Trophoblast cell (in vitro differentiated cells and primary cell): Measurements from ENCODE around the gene CIB2.

Experiments
- DNase-seq, 2 donors: peaks; one replicate each; pipeline ENCODE4 v3.0.0-alpha.2; 2016
- H2AFZ ChIP-seq: 2 replicates; pipeline ENCODE4 v1.6.1; 2013; ENCODE audit warnings: low read length, moderate library complexity, mild to moderate bottlenecking; ENCODE audit not compliant: insufficient read depth, poor library complexity
- H2AK5ac ChIP-seq: 2 replicates; pipeline ENCODE4 v1.6.1; 2013; ENCODE audit warnings: mild to moderate bottlenecking, low read length
- H2BK120ac ChIP-seq: 2 replicates; pipeline ENCODE4 v1.6.1; 2013; ENCODE audit warnings: low read length, mild to moderate bottlenecking, moderate library complexity; ENCODE audit not compliant: insufficient read depth, poor library complexity
- H2BK12ac ChIP-seq: 2 replicates; pipeline ENCODE4 v1.6.1; 2013; ENCODE audit warnings: mild to moderate bottlenecking, low read length, moderate library complexity
- H2BK5ac ChIP-seq: 2 replicates; pipeline ENCODE4 v1.6.1; 2013; ENCODE audit warnings: low read length, low read depth, moderate library complexity, mild to moderate bottlenecking; ENCODE audit not compliant: poor library complexity
- H3K14ac ChIP-seq: 2 replicates; pipeline ENCODE4 v1.6.1; 2013; ENCODE audit warnings: mild to moderate bottlenecking, low read length
- H3K18ac ChIP-seq: 2 replicates; pipeline ENCODE4 v1.6.1; 2013; ENCODE audit warnings: mild to moderate bottlenecking, low read length
- H3K23ac ChIP-seq: 2 replicates; pipeline ENCODE4 v1.6.1; 2013; ENCODE audit warnings: low read length
- H3K27ac ChIP-seq: 2 replicates; pipeline ENCODE4 v1.5.1; 2013; ENCODE audit warnings: low read depth, mild to moderate bottlenecking, inconsistent platforms, low read length, moderate library complexity
- H3K27me3 ChIP-seq: 2 replicates; pipeline ENCODE4 v1.6.1; 2013; ENCODE audit warnings: inconsistent platforms, mild to moderate bottlenecking, low read length, moderate library complexity; ENCODE audit not compliant: insufficient read depth
- H3K36me3 ChIP-seq, 2 experiments: 1 replicate in 1 of 2; 2 replicates in 1 of 2; pipeline ENCODE4 v1.6.1; 2013; ENCODE audit warnings: low read length in 2 of 2, mild to moderate bottlenecking in 2 of 2, moderate library complexity in 1 of 2; ENCODE audit not compliant: insufficient read depth in 2 of 2, control insufficient read depth in 1 of 2
- H3K4ac ChIP-seq: 2 replicates; pipeline ENCODE4 v1.6.1; 2013; ENCODE audit warnings: low read depth, mild to moderate bottlenecking, low read length, moderate library complexity
- H3K4me1 ChIP-seq, 2 experiments: 1 replicate in 1 of 2; 2 replicates in 1 of 2; pipeline ENCODE4 v1.6.1; 2013; ENCODE audit warnings: low read length in 2 of 2, mild to moderate bottlenecking in 2 of 2, moderate library complexity in 1 of 2; ENCODE audit not compliant: insufficient read depth in 2 of 2, control insufficient read depth in 1 of 2
- H3K4me2 ChIP-seq: 2 replicates; pipeline ENCODE4 v1.6.1; 2013; ENCODE audit warnings: inconsistent platforms, mild to moderate bottlenecking, low read length, moderate library complexity
- H3K4me3 ChIP-seq: 2 replicates; pipeline ENCODE4 v1.5.1; 2013; ENCODE audit warnings: mild to moderate bottlenecking, low read depth, low read length, inconsistent platforms
- H3K79me1 ChIP-seq: one replicate; pipeline ENCODE4 v1.6.1; 2013; ENCODE audit warnings: low read length
- H3K79me2 ChIP-seq: 2 replicates; pipeline ENCODE4 v1.6.1; 2013; ENCODE audit warnings: low read length, mild to moderate bottlenecking; ENCODE audit not compliant: control insufficient read depth, insufficient read depth, poor library complexity
- H3K9ac ChIP-seq: 2 replicates; pipeline ENCODE4 v1.6.1; 2013; ENCODE audit warnings: mild to moderate bottlenecking, low read length
- H3K9me3 ChIP-seq: 2 replicates; pipeline ENCODE4 v1.6.1; 2013; ENCODE audit warnings: low read depth, mild to moderate bottlenecking, control low read depth, inconsistent platforms, low read length; ENCODE audit not compliant: insufficient read depth
- H4K12ac ChIP-seq: 2 replicates; pipeline ENCODE4 v1.6.1; 2013; ENCODE audit warnings: low read depth, mild to moderate bottlenecking, low read length, moderate library complexity
- H4K8ac ChIP-seq: 2 replicates; pipeline ENCODE4 v1.6.1; 2013; ENCODE audit warnings: low read depth, mild to moderate bottlenecking, low read length, moderate library complexity
- H4K91ac ChIP-seq: one replicate; pipeline ENCODE4 v1.6.1; 2013; ENCODE audit warnings: low read depth, mild to moderate bottlenecking, low read length, moderate library complexity
- WGBS: extraction: QIAGEN DNeasy Blood & Tissue Kit; methylation state at CpG from one replicate; pipeline ENCODE4 v1.1.7; 2013; ENCODE audit warnings: missing lambda C conversion rate; ENCODE audit not compliant: insufficient read length, insufficient coverage; ENCODE audit errors: extremely low coverage; 5-methylcytosine and 5-hydroxymethylcytosine counted together

Gene CIB2

GRCh38 chr15:78110916-78111475 lies 20.2 kb downstream of the CIB2 start:
- Histone ChIP-seq H3K4ac (no peak overlapping the region), H3K9me3 (no peaks in the 10 kb centered on the region), H4K12ac (no peak overlapping the region), H3K23ac (no peak overlapping the region), H3K27ac (no peak overlapping the region), H2AFZ (no peak overlapping the region), H3K18ac (no peak overlapping the region), H2BK120ac (no peak overlapping the region), H2BK12ac (no peak overlapping the region), H2BK5ac (no peak overlapping the region), H3K4me1 (no peaks in the 10 kb centered on the region), H3K4me2 (no peak overlapping the region), H3K14ac (no peak overlapping the region), H4K8ac (no peak overlapping the region), H4K91ac (no peak overlapping the region), H3K27me3 (no peaks in the 10 kb centered on the region), H3K9ac (no peak overlapping the region), H3K79me2 (no peaks in the 10 kb centered on the region), H2AK5ac (no peak overlapping the region), H3K79me1 (no peaks in the 10 kb centered on the region), H3K36me3 (no peaks in the 10 kb centered on the region), H3K4me3 (no peak overlapping the region)
- no CpG with 5 or more reads among the region's 10 CpGs for WGBS
- DNase-seq, result no peak

- Histone ChIP-seq H4K8ac (no peak overlapping the region), H4K12ac (no peak overlapping the region), H3K4me3 (no peak overlapping the region), H2BK12ac (no peak overlapping the region), H4K91ac (no peak overlapping the region), H2BK5ac (no peak overlapping the region), H3K27me3 (no peaks in the 10 kb centered on the region), H3K36me3 (no peaks in the 10 kb centered on the region), H3K4me1 (no peaks in the 10 kb centered on the region), H3K27ac (no peak overlapping the region), H3K9me3 (no peaks in the 10 kb centered on the region), H2AFZ (no peak overlapping the region), H3K79me1 (no peaks in the 10 kb centered on the region), H3K14ac (no peak overlapping the region), H3K9ac (no peak overlapping the region), H3K23ac (no peak overlapping the region), H3K4me2 (no peak overlapping the region), H2BK120ac (no peak overlapping the region), H2AK5ac (no peak overlapping the region), H3K79me2 (no peaks in the 10 kb centered on the region), H3K18ac (no peak overlapping the region), H3K4ac (no peak overlapping the region)
- no peak for DNase-seq
- WGBS, result no CpG with 5 or more reads among the region's 6 CpGs
These were observed 21.1 kb downstream of the CIB2 start for GRCh38 chr15:78110096-78110495.

- Histone ChIP-seq H3K36me3 (no peaks in the 10 kb centered on the region), H2BK120ac (no peak overlapping the region), H3K27ac (no peak overlapping the region), H2AK5ac (no peak overlapping the region), H3K4me1 (peaks cover under 1 to 2% of the 10 kb centered on the region in 2 experiments), H2AFZ (no peak overlapping the region), H3K9me3 (no peaks in the 10 kb centered on the region), H3K9ac (no peak overlapping the region), H4K91ac (no peak overlapping the region), H3K14ac (no peak overlapping the region), H3K79me2 (no peaks in the 10 kb centered on the region), H2BK12ac (no peak overlapping the region), H3K79me1 (peaks cover 2% of the 10 kb centered on the region), H3K4me2 (no peak overlapping the region), H3K4ac (no peak overlapping the region), H3K18ac (no peak overlapping the region), H3K27me3 (no peaks in the 10 kb centered on the region), H3K23ac (no peak overlapping the region), H2BK5ac (no peak overlapping the region), H4K8ac (no peak overlapping the region), H4K12ac (no peak overlapping the region), H3K4me3 (no peak overlapping the region)
- no CpG with 5 or more reads among the region's 12 CpGs for WGBS
- no peak for DNase-seq
These were observed 22.1 kb downstream of the CIB2 start for GRCh38 chr15:78109156-78109555.

GRCh38 chr15:78108300-78109084 lies 22.8 kb downstream of the CIB2 start:
- Histone ChIP-seq H3K4me2 (no peak overlapping the region), H4K12ac (no peak overlapping the region), H3K27me3 (no peaks in the 10 kb centered on the region), H2AFZ (no peak overlapping the region), H3K23ac (no peak overlapping the region), H3K14ac (no peak overlapping the region), H3K4me3 (no peak overlapping the region), H3K9me3 (no peaks in the 10 kb centered on the region), H2BK5ac (no peak overlapping the region), H4K91ac (no peak overlapping the region), H3K79me1 (peaks cover 4% of the 10 kb centered on the region), H3K36me3 (no peaks in the 10 kb centered on the region), H3K4me1 (peaks cover 7 to 9% of the 10 kb centered on the region in 2 experiments), H2BK120ac (no peak overlapping the region), H3K27ac (no peak overlapping the region), H4K8ac (no peak overlapping the region), H3K79me2 (peaks cover 1% of the 10 kb centered on the region), H3K9ac (no peak overlapping the region), H2BK12ac (no peak overlapping the region), H2AK5ac (no peak overlapping the region), H3K18ac (no peak overlapping the region), H3K4ac (no peak overlapping the region)
- no CpG with 5 or more reads among the region's 11 CpGs for WGBS
- DNase-seq, result peak; percentile 82 to 91
